Endothelial cell of umbilical vein (primary cell): Measurements from ENCODE around the gene RAB11FIP2. TPM values are rescaled to one million over a fixed set of nuclear protein-coding genes. Genes with fewer than 3 reads are reported as not detected.

Experiments used
- BruUV-seq: library from RNA; stranded (reverse); fragments of 400-500 nt; replicated peaks from 2 replicates; lab custom pipeline; 2021; lab: Mats Ljungman, UMichigan
- CTCF ChIA-PET: fragments of 300-600, 350-600 bp; sonication (Branson Sonifier 250); formaldehyde crosslinking; loops from one replicate; lab custom pipeline; 2021; ENCODE audit warnings: antibody characterized with exemption, inconsistent platforms; lab: Charles Lee
- POLR2A ChIA-PET: fragments of 300-600, 350-600 bp; sonication (Branson Sonifier 250); formaldehyde crosslinking; loops from one replicate; lab custom pipeline; 2021; ENCODE audit warnings: antibody characterized with exemption, inconsistent platforms; lab: Charles Lee
- DNase-seq: peaks from one replicate; pipeline ENCODE4 v3.0.0-alpha.2; 2011; ENCODE audit warnings: low read depth, low spot score
- FAIRE-seq: peaks from 2 replicates; lab custom pipeline; 2011; peaks lifted over from hg19 to GRCh38; lab: Jason Lieb, UNC
- H2AFZ ChIP-seq: 2 replicates; pipeline ENCODE4 v1.6.0; 2012; ENCODE audit warnings: low read depth, low read length, control low read depth, inconsistent platforms
- H3K27ac ChIP-seq: 2 replicates; pipeline ENCODE4 v1.5.1; 2011; ENCODE audit warnings: low read depth, mild to moderate bottlenecking, control low read depth, low read length, moderate library complexity; ENCODE audit not compliant: insufficient read depth
- H3K27me3 ChIP-seq, 2 experiments: 2 replicates each; pipeline versions ENCODE4 v1.6.0 to v1.6.1; 2011; ENCODE audit warnings: low read length in 2 of 2, mixed read lengths in 1 of 2; ENCODE audit not compliant: control insufficient read depth in 2 of 2, insufficient read depth in 2 of 2
- H3K36me3 ChIP-seq, 2 experiments: 2 replicates in 1 of 2; 3 replicates in 1 of 2; pipeline ENCODE4 v1.5.1; 2011; ENCODE audit warnings: low read length in 2 of 2, mild to moderate bottlenecking in 1 of 2, moderate library complexity in 1 of 2; ENCODE audit not compliant: control insufficient read depth in 2 of 2, insufficient read depth in 2 of 2; ENCODE audit errors: extremely low read depth in 1 of 2
- H3K4me1 ChIP-seq: 3 replicates; pipeline ENCODE4 v1.5.1; 2011; ENCODE audit warnings: mild to moderate bottlenecking, low read length; ENCODE audit not compliant: control insufficient read depth, insufficient read depth; ENCODE audit errors: extremely low read depth
- H3K4me2 ChIP-seq: 2 replicates; pipeline ENCODE4 v1.6.1; 2011; ENCODE audit warnings: low read length, control low read depth, mixed read lengths; ENCODE audit not compliant: insufficient read depth
- H3K4me3 ChIP-seq, 3 experiments: fragments of 200-600 bp in 1 of 3; sonication (generic), shearing (Covaris generic) in 1 of 3; replicated peaks in 1 of 3; 2 replicates each; pipeline ENCODE4 v1.5.1; 2011 to 2016; ENCODE audit warnings: control low read depth in 3 of 3, low read length in 3 of 3, mild to moderate bottlenecking in 2 of 3, inconsistent platforms in 1 of 3, low read depth in 1 of 3, moderate library complexity in 1 of 3; ENCODE audit not compliant: insufficient read depth in 1 of 3
- H3K79me2 ChIP-seq: 2 replicates; pipeline ENCODE4 v1.6.0; 2012; ENCODE audit warnings: low read length, inconsistent platforms; ENCODE audit not compliant: control insufficient read depth, insufficient read depth
- H3K9ac ChIP-seq: replicated peaks from 2 replicates; pipeline ENCODE3; 2011; ENCODE audit warnings: low read length, control low read depth; ENCODE audit not compliant: insufficient read depth; ENCODE audit errors: extremely low read depth
- H3K9me1 ChIP-seq: replicated peaks from 3 replicates; pipeline ENCODE4 v1.6.0; 2011; ENCODE audit warnings: mild to moderate bottlenecking, low read length; ENCODE audit not compliant: control insufficient read depth, insufficient read depth; ENCODE audit errors: extremely low read depth
- H3K9me3 ChIP-seq: replicated peaks from 2 replicates; pipeline ENCODE4 v1.5.1; 2012; ENCODE audit warnings: low read length, inconsistent platforms; ENCODE audit not compliant: control insufficient read depth, insufficient read depth
- H4K20me1 ChIP-seq: replicated peaks from 2 replicates; pipeline ENCODE3; 2011; ENCODE audit warnings: mild to moderate bottlenecking, low read length; ENCODE audit not compliant: control insufficient read depth, insufficient read depth; ENCODE audit errors: extremely low read depth
- CTCF ChIP-seq, 2 donors: IDR thresholded peaks; 1 replicate in 1 of 2; 2 replicates in 1 of 2; pipeline ENCODE4 v1.5.1; 2011; ENCODE audit warnings: low read length in 2 of 2, mild to moderate bottlenecking in 2 of 2, moderate library complexity in 2 of 2, control low read depth in 1 of 2, inconsistent platforms in 1 of 2, low read depth in 1 of 2; ENCODE audit not compliant: insufficient read depth in 1 of 2; ENCODE audit errors: extremely low read depth in 1 of 2
- FOS ChIP-seq: IDR thresholded peaks from 2 replicates; pipeline ENCODE4 v1.6.1; 2011; ENCODE audit warnings: mild to moderate bottlenecking, low read length, moderate library complexity, borderline replicate concordance; ENCODE audit not compliant: insufficient read depth
- JUN ChIP-seq: IDR thresholded peaks from 2 replicates; pipeline ENCODE4 v1.6.1; 2011; ENCODE audit warnings: borderline replicate concordance, low read depth; ENCODE audit not compliant: insufficient read length, insufficient read depth
- MAX ChIP-seq: IDR thresholded peaks from 2 replicates; pipeline ENCODE4 v1.6.1; 2011; ENCODE audit not compliant: insufficient read depth, insufficient read length
- MYC ChIP-seq: IDR thresholded peaks from one replicate; pipeline ENCODE4 v1.6.1; 2011; ENCODE audit warnings: mild to moderate bottlenecking, low read depth, low read length
- POLR2A ChIP-seq: IDR thresholded peaks from 2 replicates; pipeline ENCODE4 v1.6.1; 2012; ENCODE audit warnings: low read depth, mild to moderate bottlenecking, control low read depth, low read length
- POLR2AphosphoS5 ChIP-seq: IDR thresholded peaks from 2 replicates; pipeline ENCODE4 v1.6.1; 2012; ENCODE audit warnings: low read depth, mild to moderate bottlenecking, control low read depth, low read length, moderate library complexity; ENCODE audit not compliant: insufficient read depth
- dilution Hi-C: fragments of 300-500 bp; cut with MboI; formaldehyde crosslinking; loops from one replicate; pipeline ENCODE4 v1.15.0; 2019; ENCODE audit warnings: low sequenced_read_pairs; ENCODE audit not compliant: extremely low pct_ligation_motif_present
- intact Hi-C: fragments of 100-400 bp; cut with micrococcal nuclease; formaldehyde crosslinking; loops from one replicate; pipeline ENCODE4 v1.10.0; 2022
- polyA plus RNA-seq, 4 experiments: library from polyadenylated mRNA; depleted of rRNA in 3 of 4; stranded (reverse) in 3 of 4; unstranded in 1 of 4; fragments of >200 nt; gene quantifications; 2 replicates each; pipeline versions ENCODE4 v1.2.1 to v1.2.3, GENCODE V29; 2011 to 2012; ENCODE audit warnings: missing spikeins in 1 of 4
- total RNA-seq: library from RNA; stranded (reverse); gene quantifications from 2 replicates; pipeline ENCODE4 v1.2.3, GENCODE V29; 2021

RAB11FIP2 gene
- total and polyA plus RNA-seq, 2 donors (not counting 3 experiments of a cell fraction or from before 2014, with no cell fraction given), result 1.9 to 8.6 TPM

GRCh38 chr10:117967149-117967650 lies 79.5 kb downstream of the RAB11FIP2 start:
- POLR2A ChIA-PET, result no interaction called here
- Histone ChIP-seq H3K4me2 (no peak overlapping the region), H3K79me2 (no peaks in the 10 kb centered on the region), H3K36me3 (no peaks in the 10 kb centered on the region), H3K9me3 (no peaks in the 10 kb centered on the region), H4K20me1 (no peaks in the 10 kb centered on the region), H2AFZ (no peak overlapping the region), H3K4me1 (no peaks in the 10 kb centered on the region), H3K9me1 (no peaks in the 10 kb centered on the region), H3K9ac (no peak overlapping the region), H3K4me3 (no peak overlapping the region), H3K27me3 (no peaks in the 10 kb centered on the region), H3K27ac (no peak overlapping the region)
- FAIRE-seq (no peak), DNase-seq (no peak)
- no TSS peak for BruUV-seq
- CTCF ChIA-PET, result no interaction called here
- TF ChIP-seq MAX, result no peak
- TF ChIP-seq MYC, result no peak
- no peak for TF ChIP-seq FOS
- TF ChIP-seq CTCF (IDR thresholded peaks at IDR 0.05; ENCODE audit: extremely low read depth in 1 of 2, insufficient read depth in 1 of 2, low read depth in 1 of 2, low read length in 2 of 2), result no peak
- dilution Hi-C loops (no loop called here), intact Hi-C loops (no loop called here)

- BruUV-seq, result no TSS peak
- POLR2A ChIA-PET, result no interaction called here
- CTCF ChIA-PET, result no interaction called here
- H2AFZ ChIP-seq, result no peak overlapping the region
- FAIRE-seq (no peak), DNase-seq (no peak)
- H3K4me3 ChIP-seq, result no peak overlapping the region
- intact Hi-C loops (no loop called here), dilution Hi-C loops (no loop called here)
- H3K4me2 ChIP-seq, result no peak overlapping the region
- no peaks in the 10 kb centered on the region for H3K9me3 ChIP-seq
- H4K20me1 ChIP-seq, result no peaks in the 10 kb centered on the region
- H3K27me3 ChIP-seq, result no peaks in the 10 kb centered on the region
- no peaks in the 10 kb centered on the region for H3K79me2 ChIP-seq
- H3K27ac ChIP-seq, result no peak overlapping the region
- no peak for TF ChIP-seq POLR2AphosphoS5
- TF ChIP-seq JUN, result no peak
- TF ChIP-seq POLR2A, result no peak
- TF ChIP-seq CTCF (IDR thresholded peaks at IDR 0.05; ENCODE audit: extremely low read depth in 1 of 2, insufficient read depth in 1 of 2, low read depth in 1 of 2, low read length in 2 of 2), result no peak
- TF ChIP-seq MAX, result no peak
- TF ChIP-seq MYC, result no peak
- H3K9me1 ChIP-seq, result no peaks in the 10 kb centered on the region
- H3K9ac ChIP-seq, result no peak overlapping the region
- no peaks in the 10 kb centered on the region for H3K4me1 ChIP-seq
- H3K36me3 ChIP-seq, result no peaks in the 10 kb centered on the region
Measured at GRCh38 chr10:117965984-117966383, 80.8 kb downstream of the RAB11FIP2 start.
